H1 (cell line): ENCODE data around the gene CDH8.

Experiments used
- CBX5 ChIP-seq: fragments of 300-800, 300-1000 bp; sonication (generic); IDR thresholded peaks from 2 replicates; pipeline ENCODE4 v1.7.1; 2016; ENCODE audit warnings: antibody characterized with exemption, low read length, low read depth
- CHD2 ChIP-seq: IDR thresholded peaks from 2 replicates; pipeline ENCODE4 v1.6.1; 2012; ENCODE audit warnings: low read length, improper control_type of control experiment
- CTCF ChIP-seq, 3 experiments: IDR thresholded peaks; 1 replicate in 2 of 3; 2 replicates in 1 of 3; pipeline versions ENCODE4 v1.5.1 to v1.6.1; 2011; ENCODE audit warnings: low read length in 3 of 3, mild to moderate bottlenecking in 3 of 3, inconsistent platforms in 2 of 3, low read depth in 1 of 3, moderate library complexity in 1 of 3; ENCODE audit not compliant: insufficient read depth in 1 of 3; ENCODE audit errors: control extremely low read depth in 1 of 3
- PHF8 ChIP-seq: fragments of 200-600 bp; sonication (generic); conservative IDR thresholded peaks from 2 replicates; pipeline ENCODE4 v1.7.1; 2012; ENCODE audit warnings: low read depth, mild to moderate bottlenecking, inconsistent platforms, low read length, moderate library complexity
- POLR2A ChIP-seq, 2 experiments: IDR thresholded peaks; 1 replicate in 1 of 2; 2 replicates in 1 of 2; pipeline ENCODE4 v1.6.1; 2011; ENCODE audit warnings: low read depth in 2 of 2, low read length in 2 of 2, mild to moderate bottlenecking in 2 of 2; ENCODE audit errors: control extremely low read depth in 1 of 2
- POLR2AphosphoS5 ChIP-seq: IDR thresholded peaks from 2 replicates; pipeline ENCODE4 v1.6.1; 2011; ENCODE audit warnings: low read depth, low read length
- RAD21 ChIP-seq, 2 experiments: IDR thresholded peaks in 1 of 2; conservative IDR thresholded peaks in 1 of 2; 2 replicates each; pipeline ENCODE4 v1.6.1; 2011; ENCODE audit warnings: low read depth in 2 of 2, low read length in 2 of 2, improper control_type of control experiment in 1 of 2, inconsistent platforms in 1 of 2, mild to moderate bottlenecking in 1 of 2, moderate library complexity in 1 of 2
- SP4 ChIP-seq: IDR thresholded peaks from 2 replicates; pipeline ENCODE4 v1.6.1; 2012; ENCODE audit warnings: low read length, inconsistent platforms

GRCh38 chr16:61879306-61879705 lies 156.9 kb downstream of the CDH8 start:
- no peak for TF ChIP-seq SP4
- TF ChIP-seq CTCF (IDR thresholded peaks at IDR 0.05; ENCODE audit: control extremely low read depth in 1 of 3, insufficient read depth in 1 of 3, low read depth in 1 of 3, low read length in 3 of 3), result no peak
- TF ChIP-seq CHD2, result no peak
- no peak for TF ChIP-seq POLR2A (IDR thresholded peaks at IDR 0.05; ENCODE audit: control extremely low read depth in 1 of 2, low read depth in 2 of 2, low read length in 2 of 2)
- no peak for TF ChIP-seq CBX5
- no peak for TF ChIP-seq POLR2AphosphoS5
- no peak for TF ChIP-seq RAD21 (IDR thresholded peaks at IDR 0.05 in 1 of 2, conservative IDR thresholded peaks at IDR 0.05 in 1 of 2; ENCODE audit: low read depth in 2 of 2, low read length in 2 of 2)
- TF ChIP-seq PHF8, result no peak
